NCI-H2029 treated with DMSO at 0.1 percent for 48 hours (cell line): ENCODE measurements around the gene ZSCAN5B.
"Not testable (repeated sequence)": the region's sequence is repeated elsewhere in the genome, so short reads cannot be mapped to it uniquely, and the experiment has no call there.

Experiments used
- DNase-seq: peaks from one replicate; lab custom pipeline; 2025; lab: John Stamatoyannopoulos, UW

ZSCAN5B gene, protein sequence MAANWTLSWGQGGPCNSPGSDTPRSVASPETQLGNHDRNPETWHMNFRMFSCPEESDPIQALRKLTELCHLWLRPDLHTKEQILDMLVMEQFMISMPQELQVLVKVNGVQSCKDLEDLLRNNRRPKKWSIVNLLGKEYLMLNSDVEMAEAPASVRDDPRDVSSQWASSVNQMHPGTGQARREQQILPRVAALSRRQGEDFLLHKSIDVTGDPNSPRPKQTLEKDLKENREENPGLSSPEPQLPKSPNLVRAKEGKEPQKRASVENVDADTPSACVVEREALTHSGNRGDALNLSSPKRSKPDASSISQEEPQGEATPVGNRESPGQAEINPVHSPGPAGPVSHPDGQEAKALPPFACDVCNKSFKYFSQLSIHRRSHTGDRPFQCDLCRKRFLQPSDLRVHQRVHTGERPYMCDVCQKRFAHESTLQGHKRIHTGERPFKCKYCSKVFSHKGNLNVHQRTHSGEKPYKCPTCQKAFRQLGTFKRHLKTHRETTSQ

DNA sequence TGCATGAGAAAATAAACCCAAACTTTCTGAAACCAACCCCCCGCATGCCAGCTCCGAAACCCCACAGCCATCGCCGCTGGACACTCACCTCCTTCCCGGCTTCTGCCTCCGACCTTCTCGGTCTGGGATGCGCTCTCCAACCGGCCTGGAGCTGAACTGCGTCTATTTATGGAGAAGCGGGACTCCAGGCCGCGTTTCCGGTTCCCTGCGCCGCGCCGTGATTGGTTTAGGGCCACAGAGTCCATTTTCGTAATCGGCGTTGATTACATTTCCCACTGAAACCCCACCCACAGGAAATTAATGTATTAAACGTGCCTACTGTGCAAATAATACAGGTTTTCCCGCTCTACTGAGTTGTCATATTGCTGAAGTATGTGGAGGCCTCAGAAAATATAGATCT is at the start of gene ZSCAN5B:
TSS of gene ZSCAN5B (minus strand) at position 138 of the 400 bp plus-strand sequence. CDS start 4,731 bp downstream, outside the sequence.
- not testable (repeated sequence) for DNase-seq

DNA sequence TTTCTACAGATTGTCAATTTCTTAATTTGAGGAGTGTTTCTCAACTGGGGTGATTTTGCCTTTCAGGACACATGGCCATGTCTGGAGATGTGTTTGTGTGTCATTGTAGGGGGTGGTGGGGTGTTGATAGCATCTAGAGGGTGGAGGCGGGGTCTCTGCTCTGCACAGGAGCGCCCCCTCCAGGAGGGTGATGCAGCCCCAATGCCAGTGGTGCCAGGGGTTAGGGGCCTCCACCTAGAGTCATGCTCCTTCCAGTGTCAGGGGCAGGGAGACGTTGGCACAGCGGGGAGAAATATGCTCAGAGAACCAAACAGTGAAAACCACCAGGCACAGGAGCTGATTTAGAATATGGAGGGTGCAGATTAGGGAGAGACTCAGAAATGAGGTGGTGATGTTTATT is 48.2 kb upstream of the ZSCAN5B start:
- not testable (repeated sequence) for DNase-seq

DNA sequence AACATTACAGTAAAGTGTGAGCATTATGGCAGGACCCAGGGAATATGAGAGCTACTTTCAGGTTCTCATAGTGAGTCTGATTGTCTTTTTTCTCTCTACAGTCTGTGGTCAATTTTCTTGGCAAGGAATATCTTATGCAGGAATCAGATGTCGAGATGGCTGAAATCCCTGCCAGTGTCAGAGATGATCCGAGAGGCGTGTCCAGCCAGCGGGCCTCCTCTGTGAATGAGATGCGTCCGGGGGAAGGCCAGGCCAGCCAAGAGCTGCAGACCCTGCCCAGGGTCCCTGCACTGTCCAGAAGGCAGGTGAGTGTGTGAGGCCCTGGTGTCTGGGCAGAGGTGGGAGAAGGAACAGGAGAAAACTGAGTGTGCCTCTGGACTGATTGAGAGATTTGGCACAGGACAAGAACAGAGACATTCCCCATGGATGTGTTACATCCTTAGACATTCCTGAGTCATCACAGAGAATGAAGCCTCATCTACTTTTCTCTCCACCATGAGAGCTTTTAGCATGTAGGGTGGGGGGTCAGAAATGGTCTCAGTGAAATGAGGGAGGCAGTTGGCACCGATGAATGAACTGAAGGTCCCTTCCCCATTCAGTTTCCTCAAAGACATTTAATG is 47.6 kb upstream of the ZSCAN5B start:
- DNase-seq: no peak

DNA sequence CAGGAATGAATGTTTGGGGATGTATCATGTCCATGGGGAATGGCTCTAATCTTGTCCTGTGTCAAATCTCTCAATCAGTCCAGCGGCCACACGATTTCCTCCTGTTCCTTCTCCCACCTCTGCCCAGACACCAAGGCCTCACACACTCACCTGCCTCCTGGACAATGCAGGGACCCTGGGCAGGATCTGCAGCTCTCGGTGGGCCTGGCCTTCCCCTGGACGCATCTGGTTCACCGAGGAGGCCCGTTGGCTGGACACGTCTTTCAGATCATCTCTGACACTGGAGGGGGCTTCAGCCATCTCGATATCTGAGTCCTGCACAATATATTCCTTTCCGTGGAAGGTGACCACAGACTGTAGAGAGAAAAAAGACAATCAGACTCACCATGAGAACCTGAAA is 25.9 kb upstream of the ZSCAN5B start:
- no peak for DNase-seq

DNA sequence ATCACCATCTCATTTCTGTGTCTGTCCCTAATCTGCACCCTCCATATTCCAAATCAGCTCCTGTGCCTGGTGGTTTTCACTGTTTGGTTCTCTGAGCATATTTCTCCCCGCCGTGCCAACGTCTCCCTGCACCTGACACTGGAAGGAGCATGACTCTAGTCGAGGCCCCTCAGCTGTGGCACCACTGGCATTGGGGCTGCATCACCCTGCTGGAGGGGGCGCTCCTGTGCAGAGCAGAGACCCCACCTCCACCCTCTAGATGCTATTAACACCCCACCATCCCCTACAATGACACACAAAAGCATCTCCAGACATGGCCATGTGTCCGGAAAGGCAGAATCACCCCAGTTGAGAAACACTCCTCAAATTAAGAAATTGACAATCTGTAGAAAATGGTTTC is 25.3 kb upstream of the ZSCAN5B start:
- no peak for DNase-seq

DNA sequence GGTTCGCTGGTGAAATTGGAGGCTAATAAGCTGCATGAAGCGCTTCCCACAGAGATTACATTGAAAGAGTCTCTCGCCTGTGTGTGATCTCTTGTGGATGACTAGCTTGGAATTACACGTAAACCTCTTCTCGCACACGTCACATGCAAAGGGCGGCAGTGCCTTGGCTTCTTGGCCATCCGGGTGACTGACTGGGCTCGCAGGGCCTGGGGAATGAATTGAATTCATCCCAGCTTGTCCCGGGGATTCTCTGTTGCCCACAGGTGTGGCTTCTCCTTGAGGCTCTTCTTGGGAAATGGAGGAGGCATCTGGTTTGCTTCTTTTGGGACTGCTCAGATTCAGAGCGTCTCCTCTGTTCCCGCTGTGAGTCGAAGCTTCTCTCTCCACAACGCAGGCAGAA is 24.3 kb upstream of the ZSCAN5B start:
- DNase-seq: no peak

DNA sequence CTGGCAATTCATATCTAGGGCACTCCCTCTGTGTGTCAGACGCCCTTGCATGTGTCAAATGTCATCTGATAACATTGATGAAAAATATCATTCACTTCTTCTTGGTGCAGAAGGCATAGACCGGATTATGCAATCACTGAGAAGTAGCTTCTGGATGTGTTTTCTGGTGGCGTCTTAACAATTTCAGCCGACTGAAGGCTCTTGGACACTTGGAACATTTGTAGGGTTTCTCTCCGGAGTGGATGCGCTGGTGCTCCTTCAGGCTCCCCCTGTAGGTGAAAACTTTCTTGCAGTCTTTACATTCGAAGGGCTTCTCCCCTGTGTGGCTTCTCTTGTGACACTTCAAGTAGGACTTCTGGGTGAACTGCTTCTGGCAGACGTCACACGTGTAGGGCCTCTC is 23.9 kb upstream of the ZSCAN5B start:
- not testable (repeated sequence) for DNase-seq

DNA sequence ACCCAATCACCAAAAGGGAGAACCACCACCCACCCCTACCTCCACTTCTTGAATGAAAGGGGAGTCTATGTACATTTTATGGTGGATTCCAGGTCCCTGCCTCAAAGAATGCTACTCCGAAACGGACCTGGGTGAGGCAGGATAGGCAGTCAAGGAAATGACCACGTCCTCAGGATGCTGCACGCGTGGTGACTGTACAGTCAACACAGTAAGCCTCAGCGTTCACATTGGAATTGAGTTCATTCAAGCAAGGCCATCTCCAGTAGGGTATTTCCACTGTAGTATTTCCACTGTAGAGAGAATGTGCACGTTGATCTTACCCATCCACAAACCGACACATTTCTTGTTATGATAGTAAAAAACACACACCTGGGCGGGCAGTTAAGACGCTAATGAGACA is 21.4 kb upstream of the ZSCAN5B start:
- DNase-seq: no peak

DNA sequence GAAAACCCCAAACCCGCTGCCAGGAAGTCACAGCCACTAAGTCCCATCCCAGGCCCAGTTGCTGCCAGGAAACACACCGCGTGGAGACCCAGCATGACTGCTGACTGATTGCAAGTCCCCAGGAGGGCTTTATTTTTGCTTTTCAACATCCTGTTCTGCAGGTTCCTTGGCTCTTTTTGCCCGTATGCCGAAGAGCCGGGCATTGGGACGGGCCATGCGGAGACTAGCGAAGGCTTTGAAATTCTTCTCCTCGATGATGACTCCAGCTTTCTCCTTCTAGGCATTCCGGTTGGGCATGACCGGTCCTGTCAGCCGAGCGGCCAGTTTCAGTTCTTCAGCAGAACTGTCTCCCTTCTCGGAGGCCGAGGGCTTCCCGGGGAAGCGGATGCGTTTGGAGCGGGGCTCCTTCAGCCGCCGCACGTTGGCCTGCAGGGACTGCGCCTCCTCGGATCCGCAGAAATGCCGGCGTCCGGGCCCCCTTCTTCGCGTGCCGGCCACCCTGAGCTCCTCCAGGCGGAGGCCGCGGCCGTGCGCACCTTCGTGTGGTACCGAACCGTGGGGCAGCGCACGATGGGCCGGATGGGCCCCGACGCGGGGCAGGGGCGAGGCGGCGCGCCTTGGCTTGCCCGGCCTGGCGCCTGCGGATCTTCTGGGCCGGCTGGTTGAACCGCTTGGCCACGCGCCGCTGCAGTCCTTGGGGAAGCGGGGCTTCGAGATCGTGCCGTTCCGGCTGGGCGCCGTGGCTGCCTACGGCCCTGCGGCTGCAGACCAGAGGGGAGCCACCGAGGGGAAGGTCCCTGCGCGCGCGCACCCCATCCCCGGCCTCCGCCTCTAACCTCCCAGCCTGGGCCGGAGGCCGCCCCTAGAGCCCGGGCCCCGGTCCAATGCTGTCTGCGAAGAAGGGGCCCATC is 19.7 kb upstream of the ZSCAN5B start:
- DNase-seq: no peak

DNA sequence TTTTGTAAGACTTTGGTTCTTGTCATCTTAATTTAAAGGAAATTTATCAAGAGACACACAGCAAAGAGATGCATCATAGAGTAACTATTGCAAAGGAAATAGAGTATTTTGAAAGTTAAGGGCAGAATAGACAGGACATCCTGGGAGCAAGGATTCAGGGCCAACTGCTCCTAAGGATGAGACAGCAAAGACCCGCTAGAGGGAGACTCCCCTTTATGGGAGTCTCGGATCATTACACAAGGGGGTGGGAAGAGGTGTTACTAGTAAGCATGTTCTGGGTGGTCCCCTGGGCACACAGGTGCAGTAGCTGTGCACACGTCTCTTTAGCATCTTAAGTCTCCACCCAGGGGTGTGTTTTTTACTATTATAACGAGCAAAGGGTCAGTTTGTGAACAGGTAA is 14.1 kb upstream of the ZSCAN5B start:
- no peak for DNase-seq

DNA sequence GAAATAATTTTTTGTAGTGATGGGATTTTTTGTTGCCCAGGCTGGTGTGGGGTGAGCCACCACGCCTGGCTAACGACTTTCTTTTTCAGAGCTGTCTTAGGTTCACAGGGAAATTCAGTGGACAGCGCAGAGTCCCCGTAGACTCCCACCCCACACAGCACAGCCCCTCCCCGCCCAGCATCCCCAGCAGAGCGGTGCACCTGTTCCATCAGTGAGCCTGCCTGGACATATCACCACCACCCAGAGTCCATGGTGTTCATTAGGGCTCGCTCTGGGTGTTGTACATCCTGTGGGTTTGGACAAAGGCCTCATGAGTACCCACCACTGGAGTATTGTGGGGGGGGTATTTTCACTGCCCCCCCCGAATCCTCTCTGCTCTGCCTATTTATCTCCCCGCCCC is 12.5 kb upstream of the ZSCAN5B start:
- not testable (repeated sequence) for DNase-seq

DNA sequence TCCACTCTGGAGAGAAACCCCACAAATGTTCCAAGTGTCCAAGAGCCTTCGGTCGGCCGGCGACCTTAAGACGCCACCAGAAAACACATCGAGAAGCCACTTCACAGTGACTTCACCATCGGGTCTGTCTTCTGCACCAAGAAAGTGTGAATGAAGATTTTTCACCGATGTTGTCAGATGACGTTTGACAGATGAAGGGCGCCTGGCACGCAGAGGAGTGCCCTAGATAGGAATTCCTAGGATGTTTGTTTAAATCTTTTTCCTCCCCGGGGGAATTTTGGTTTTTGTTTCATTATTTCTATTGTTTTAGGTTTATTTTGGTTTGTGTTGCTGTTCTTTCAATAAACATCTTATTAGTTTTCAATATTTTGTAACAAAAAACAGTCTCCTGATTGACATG is 11.5 kb upstream of the ZSCAN5B start:
- DNase-seq: no peak

DNA sequence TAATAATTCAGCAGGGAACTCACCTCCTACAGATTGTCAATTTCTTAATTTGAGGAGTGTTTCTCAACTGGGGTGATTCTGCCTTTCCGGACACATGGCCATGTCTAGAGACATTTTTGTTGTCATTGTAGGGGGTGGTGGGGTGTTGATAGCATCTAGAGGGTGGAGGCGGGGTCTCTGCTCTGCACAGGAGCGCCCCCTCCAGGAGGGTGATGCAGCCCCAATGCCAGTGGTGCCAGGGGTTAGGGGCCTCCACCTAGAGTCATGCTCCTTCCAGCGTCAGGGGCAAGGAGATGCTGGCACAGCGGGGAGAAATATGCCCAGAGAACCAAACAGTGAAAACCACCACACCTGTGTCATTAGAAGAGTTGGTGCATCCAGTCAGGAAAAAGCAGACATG is 10.0 kb upstream of the ZSCAN5B start:
- not testable (repeated sequence) for DNase-seq

DNA sequence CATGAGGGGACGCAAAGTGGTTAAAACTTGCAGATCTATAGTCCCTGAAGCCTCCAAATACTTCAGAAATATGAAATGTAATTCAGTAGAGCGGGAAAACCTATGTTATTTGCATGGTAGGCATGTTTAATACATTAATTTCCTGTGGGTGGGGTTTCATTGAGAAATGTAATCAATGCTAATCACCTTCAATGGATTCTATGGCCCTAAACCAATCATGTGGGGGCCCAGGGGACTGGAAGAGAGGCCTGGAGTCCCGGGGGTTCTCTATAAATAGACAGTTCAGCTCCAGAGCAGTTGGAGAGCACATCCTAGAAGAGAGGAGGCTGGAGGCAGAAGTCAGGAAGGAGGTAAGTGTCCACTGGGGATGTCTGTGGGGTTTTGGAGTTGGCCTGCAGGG is 4.4 kb upstream of the ZSCAN5B start, which contains the start of gene ZSCAN5C:
TSS of gene ZSCAN5C (plus strand) at position 301 of the 400 bp plus-strand sequence. CDS start 3,641 bp downstream, outside the sequence.
- DNase-seq: no peak

DNA sequence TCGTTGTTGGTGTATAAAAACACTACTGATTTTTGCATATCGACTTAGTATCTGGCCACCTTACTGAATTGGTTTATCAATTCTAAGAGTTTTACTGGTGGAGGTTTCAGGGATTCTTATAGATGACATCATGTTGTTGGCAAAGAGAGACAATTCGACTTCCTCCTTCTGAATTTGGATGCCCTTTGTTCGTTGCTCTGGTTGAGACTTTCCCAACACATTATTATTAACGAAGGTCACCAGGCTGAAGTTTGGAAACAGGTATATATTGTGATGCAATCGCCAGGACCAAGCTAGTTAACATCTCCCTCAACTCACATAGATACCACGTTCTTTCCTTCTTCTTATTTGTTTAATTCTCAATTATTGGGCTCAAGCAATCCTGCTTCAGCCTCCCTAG is 2.1 kb upstream of the ZSCAN5B start:
- no peak for DNase-seq

DNA sequence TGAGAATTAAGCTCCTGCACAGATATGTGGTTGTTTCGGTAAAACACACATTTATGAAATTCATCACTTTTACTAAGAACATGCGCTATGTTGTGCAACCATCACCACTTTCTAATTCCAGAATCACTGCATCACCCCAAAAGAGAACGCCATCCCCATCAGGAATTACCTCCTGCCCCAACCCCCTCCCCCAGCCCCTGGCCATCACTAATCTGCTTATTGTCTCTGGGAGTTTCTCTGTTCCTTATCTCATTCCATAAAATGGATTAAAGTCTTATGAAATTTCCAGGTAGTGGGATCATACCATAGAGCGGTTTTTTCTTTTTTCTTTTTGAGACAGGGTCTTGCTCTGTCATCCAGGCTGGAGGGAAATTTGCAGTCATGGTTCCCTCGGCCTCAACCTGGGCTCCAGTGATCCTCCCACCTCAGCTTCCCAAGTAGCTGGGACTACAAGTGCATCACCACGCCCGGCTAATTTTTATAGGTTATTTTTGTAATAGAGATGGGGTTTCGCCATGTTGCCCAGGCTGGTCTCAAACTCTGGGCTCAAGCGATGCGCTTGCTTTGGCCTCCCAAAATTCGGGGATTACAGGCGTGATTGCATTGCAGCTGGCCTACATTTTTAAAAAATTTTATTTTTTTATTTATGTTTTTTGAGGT is 3.5 kb downstream of the ZSCAN5B start:
- DNase-seq: no peak

DNA sequence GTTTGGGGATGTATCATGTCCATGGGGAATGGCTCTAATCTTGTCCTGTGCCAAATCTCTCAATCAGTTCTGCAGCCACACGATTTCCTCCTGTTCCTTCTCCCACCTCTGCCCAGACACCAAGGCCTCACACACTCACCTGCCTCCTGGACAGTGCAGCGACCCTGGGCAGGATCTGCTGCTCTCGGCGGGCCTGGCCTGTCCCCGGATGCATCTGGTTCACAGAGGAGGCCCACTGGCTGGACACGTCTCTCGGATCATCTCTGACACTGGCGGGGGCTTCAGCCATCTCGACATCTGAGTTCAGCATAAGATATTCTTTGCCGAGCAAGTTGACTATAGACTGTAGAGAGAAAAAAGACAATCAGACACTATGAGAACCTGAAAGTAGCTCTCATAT is 5.9 kb downstream of the ZSCAN5B start:
- no peak for DNase-seq

DNA sequence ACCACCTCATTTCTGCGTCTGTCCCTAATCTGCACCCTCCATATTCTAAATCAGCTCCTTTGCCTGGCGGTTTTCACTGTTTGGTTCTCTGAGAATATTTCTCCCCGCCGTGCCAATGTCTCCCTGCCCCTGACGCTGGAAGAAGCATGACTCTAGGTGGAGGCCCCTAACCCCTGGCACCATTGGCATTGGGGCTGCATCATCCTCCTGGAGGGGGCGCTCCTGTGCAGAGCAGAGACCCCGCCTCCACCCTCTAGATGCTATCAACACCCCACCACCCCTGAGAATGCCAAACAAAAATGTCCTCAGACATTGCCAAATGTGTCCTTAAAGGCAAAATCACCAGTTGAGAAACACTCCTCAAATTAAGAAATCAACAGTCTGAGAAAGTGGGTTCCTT is 6.5 kb downstream of the ZSCAN5B start:
- no peak for DNase-seq

DNA sequence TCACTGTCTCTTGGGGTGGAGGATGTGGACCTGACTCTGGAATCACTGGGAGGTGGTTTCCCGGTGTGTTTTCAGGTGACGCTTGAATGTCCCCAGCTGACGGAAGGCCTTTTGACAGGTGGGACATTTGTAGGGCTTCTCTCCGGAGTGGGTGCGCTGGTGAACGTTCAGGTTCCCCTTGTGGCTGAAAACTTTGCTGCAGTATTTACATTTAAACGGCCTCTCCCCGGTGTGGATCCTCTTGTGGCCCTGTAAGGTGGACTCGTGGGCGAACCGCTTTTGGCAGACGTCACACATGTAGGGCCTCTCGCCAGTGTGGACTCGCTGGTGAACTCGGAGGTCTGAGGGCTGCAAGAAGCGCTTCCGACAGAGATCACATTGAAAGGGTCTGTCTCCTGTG is 7.8 kb downstream of the ZSCAN5B start:
- no peak for DNase-seq

DNA sequence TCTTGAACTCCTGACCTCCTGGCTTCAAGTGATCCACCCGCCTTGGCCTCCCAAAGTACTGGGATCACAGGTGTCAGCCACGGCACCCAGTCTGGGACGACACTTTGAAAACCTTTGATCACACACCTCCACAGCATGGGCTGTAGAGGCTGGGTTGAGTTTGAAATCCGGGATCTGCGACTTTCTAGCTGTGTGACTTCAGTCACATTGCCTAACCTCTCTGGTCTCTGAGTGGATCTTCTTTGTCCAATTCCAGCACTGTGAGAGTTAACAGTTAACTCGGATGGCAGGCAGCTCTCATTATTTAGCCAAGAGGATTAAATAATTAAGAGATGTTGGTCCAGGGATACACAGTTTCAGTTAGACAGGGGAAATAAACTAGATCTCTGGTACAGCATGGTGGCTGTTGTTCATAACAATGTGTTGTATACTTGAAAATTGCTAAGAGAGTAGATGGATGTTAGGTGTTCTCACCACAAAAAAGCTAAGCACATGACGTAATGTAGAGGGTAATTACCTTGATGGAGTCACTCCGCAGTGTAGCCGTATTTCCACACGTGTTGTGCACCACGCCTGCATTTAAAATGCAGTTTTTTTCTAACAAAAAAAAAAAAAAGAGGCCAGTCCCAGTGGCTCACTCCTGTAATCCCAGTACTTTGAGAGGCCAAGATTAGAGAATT is 19.9 kb downstream of the ZSCAN5B start:
- DNase-seq: no peak

DNA sequence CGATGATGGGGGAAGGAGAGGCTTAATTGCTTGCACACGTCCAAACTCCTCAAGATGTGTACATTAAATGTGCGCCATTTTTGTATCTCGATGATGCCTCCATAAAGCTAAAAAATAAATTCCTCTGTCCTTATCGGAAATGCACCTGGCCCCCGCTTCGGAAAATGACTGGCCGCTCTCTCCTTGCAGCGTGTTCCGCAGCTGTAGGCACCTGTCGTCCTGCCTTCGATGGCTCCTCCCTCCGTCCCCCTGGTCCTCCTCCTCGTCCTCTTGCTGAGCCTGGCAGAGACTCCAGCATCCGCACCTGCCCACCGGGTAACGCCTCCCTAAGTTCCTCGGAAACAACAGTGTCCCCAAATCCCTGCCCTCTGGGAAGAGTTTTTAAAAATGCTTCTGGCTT is 20.7 kb downstream of the ZSCAN5B start:
- DNase-seq: no peak
